ENCODE results near the gene KCTD20. TPM values are rescaled to one million over a fixed set of nuclear protein-coding genes. Genes with fewer than 3 reads are reported as not detected.

The KCTD20 gene
- total and polyA plus RNA-seq, 4 donors, result 9.5 to 48.5 (median 32.2) TPM

DNA sequence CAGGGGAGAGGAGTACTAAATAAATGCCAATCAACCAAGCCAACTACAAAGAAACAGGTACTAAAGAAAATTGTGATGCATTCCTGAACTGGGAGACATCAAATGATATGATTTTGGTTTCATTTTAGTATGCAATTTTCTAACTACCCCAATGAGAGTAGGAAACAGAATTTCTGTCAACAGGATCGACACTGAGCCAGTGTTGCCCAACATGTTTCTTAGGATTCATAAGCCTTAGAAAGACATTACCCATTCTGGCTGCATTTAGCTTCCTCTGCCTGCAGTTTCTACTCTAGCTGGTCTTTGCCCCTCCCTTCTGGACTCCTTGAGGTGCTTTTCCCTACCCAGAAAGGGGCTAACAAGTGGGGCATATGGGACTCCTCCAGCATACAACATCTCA is 49.8 kb downstream of the KCTD20 start:
- H3K4me1 ChIP-seq (ENCODE audit: control insufficient read depth in 4 of 4, insufficient read depth in 4 of 4, low read length in 3 of 4), result no peaks in the 10 kb centered on the region
- no peak for DNase-seq (ENCODE audit: low spot score)
- no peaks in the 10 kb centered on the region for H3K27me3 ChIP-seq (ENCODE audit: control insufficient read depth in 4 of 4, insufficient read depth in 4 of 4, low read length in 3 of 4)
- TF ChIP-seq HNF4G (IDR thresholded peaks at IDR 0.05) (no peak), RAD21 (IDR thresholded peaks at IDR 0.05) (no peak), FOXA2 (IDR thresholded peaks at IDR 0.05) (no peak), RXRA (IDR thresholded peaks at IDR 0.05) (no peak), TAF1 (conservative IDR thresholded peaks at IDR 0.05) (no peak), HNF4A (conservative IDR thresholded peaks at IDR 0.05) (no peak), JUND (IDR thresholded peaks at IDR 0.05) (no peak)
- TF ChIP-seq, protein P1, sequence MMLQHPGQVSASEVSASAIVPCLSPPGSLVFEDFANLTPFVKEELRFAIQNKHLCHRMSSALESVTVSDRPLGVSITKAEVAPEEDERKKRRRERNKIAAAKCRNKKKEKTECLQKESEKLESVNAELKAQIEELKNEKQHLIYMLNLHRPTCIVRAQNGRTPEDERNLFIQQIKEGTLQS (IDR thresholded peaks at IDR 0.05), result no peak
- TF ChIP-seq, protein P2, sequence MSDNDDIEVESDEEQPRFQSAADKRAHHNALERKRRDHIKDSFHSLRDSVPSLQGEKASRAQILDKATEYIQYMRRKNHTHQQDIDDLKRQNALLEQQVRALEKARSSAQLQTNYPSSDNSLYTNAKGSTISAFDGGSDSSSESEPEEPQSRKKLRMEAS (IDR thresholded peaks at IDR 0.05), result no peak
- TF ChIP-seq, protein P3, sequence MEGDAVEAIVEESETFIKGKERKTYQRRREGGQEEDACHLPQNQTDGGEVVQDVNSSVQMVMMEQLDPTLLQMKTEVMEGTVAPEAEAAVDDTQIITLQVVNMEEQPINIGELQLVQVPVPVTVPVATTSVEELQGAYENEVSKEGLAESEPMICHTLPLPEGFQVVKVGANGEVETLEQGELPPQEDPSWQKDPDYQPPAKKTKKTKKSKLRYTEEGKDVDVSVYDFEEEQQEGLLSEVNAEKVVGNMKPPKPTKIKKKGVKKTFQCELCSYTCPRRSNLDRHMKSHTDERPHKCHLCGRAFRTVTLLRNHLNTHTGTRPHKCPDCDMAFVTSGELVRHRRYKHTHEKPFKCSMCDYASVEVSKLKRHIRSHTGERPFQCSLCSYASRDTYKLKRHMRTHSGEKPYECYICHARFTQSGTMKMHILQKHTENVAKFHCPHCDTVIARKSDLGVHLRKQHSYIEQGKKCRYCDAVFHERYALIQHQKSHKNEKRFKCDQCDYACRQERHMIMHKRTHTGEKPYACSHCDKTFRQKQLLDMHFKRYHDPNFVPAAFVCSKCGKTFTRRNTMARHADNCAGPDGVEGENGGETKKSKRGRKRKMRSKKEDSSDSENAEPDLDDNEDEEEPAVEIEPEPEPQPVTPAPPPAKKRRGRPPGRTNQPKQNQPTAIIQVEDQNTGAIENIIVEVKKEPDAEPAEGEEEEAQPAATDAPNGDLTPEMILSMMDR (IDR thresholded peaks at IDR 0.05; ENCODE audit: low read depth, low read length, missing input control), result no peak
- H3K27ac ChIP-seq (ENCODE audit: low read depth in 1 of 2, low read length in 2 of 2), result no peak overlapping the region
- no peaks in the 10 kb centered on the region for H3K9me3 ChIP-seq (ENCODE audit: control insufficient read depth in 4 of 4, low read length in 3 of 4)
- H3K9ac ChIP-seq (ENCODE audit: low read depth in 1 of 2, low read length in 2 of 2), result no peak overlapping the region
- WGBS, result 85% methylated on average over 1 of the region's 1 CpG
- peaks cover 2 to 22% (median 19%) of the 10 kb centered on the region in 4 donors for H3K36me3 ChIP-seq (ENCODE audit: control insufficient read depth in 4 of 4, insufficient read depth in 3 of 4, low read depth in 1 of 4, low read length in 3 of 4)
- H3K4me3 ChIP-seq (ENCODE audit: low read depth in 1 of 3, low read length in 3 of 3), result no peak overlapping the region

DNA sequence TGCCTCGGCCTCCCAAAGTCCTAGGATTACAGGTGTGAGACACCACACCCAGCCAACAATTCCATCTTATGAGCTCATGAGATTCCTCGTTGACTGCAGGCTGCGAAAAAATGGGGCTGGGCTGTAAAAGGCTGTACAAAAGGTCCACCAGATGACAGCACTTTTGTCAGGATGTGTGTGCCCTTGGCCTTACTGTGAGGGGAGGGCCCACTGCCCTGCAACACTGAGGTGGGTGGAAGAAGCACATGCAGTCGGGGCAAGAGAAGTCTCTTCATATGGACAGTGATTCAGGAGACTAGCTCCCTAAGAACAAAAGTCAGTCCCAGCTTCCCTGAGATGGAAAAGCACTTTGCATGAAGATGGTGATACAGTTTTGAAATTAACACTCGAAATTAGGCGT is 50.5 kb downstream of the KCTD20 start:
- TF ChIP-seq YY1 (IDR thresholded peaks at IDR 0.05), result no peak
- H3K4me1 ChIP-seq (ENCODE audit: control insufficient read depth in 4 of 4, insufficient read depth in 4 of 4, low read length in 3 of 4), result no peaks in the 10 kb centered on the region
- WGBS, result 89% methylated on average over 6 of the region's 6 CpGs
- peaks cover 2 to 22% (median 14%) of the 10 kb centered on the region in 4 donors for H3K36me3 ChIP-seq (ENCODE audit: control insufficient read depth in 4 of 4, insufficient read depth in 3 of 4, low read depth in 1 of 4, low read length in 3 of 4)
- H3K9me3 ChIP-seq (ENCODE audit: control insufficient read depth in 4 of 4, low read length in 3 of 4), result no peaks in the 10 kb centered on the region
- H3K9ac ChIP-seq (ENCODE audit: low read depth in 1 of 2, low read length in 2 of 2), result no peak overlapping the region
- no peak overlapping the region for H3K4me3 ChIP-seq (ENCODE audit: low read depth in 1 of 3, low read length in 3 of 3)
- DNase-seq (ENCODE audit: low spot score), result no peak
- no peaks in the 10 kb centered on the region for H3K27me3 ChIP-seq (ENCODE audit: control insufficient read depth in 4 of 4, insufficient read depth in 4 of 4, low read length in 3 of 4)
- peak overlapping the region in 1 of 2 donors; percentile 22 for H3K27ac ChIP-seq (ENCODE audit: low read depth in 1 of 2, low read length in 2 of 2)

DNA sequence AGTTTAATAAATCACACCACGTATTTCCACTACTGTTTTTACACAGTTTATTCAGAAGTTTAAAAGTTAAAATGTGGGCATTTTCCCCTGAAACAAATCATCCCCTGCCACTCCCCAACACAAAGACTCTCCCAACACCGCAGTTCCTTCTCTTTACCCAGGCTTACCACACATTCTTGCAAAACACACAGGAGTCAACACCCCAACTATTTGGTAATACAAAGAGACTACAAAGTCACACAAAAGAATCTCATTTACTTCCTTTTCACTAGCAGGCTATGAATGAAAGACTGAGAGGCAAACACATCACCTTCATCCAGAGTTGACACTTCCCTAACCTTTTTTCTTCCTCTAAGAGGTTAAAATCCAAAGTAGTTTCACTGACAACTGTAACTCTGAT is 51.1 kb downstream of the KCTD20 start:
- WGBS, result 64% methylated on average over 2 of the region's 2 CpGs
- no peaks in the 10 kb centered on the region for H3K9me3 ChIP-seq (ENCODE audit: control insufficient read depth in 4 of 4, low read length in 3 of 4)
- H3K27me3 ChIP-seq (ENCODE audit: control insufficient read depth in 4 of 4, insufficient read depth in 4 of 4, low read length in 3 of 4), result no peaks in the 10 kb centered on the region
- H3K4me3 ChIP-seq (ENCODE audit: low read depth in 1 of 3, low read length in 3 of 3), result no peak overlapping the region
- DNase-seq (ENCODE audit: low spot score), result no peak
- no peak overlapping the region for H3K27ac ChIP-seq (ENCODE audit: low read depth in 1 of 2, low read length in 2 of 2)
- H3K36me3 ChIP-seq (ENCODE audit: control insufficient read depth in 4 of 4, insufficient read depth in 3 of 4, low read depth in 1 of 4, low read length in 3 of 4), result peaks cover 2 to 21% (median 14%) of the 10 kb centered on the region in 4 donors
- no peaks in the 10 kb centered on the region for H3K4me1 ChIP-seq (ENCODE audit: control insufficient read depth in 4 of 4, insufficient read depth in 4 of 4, low read length in 3 of 4)
- TF ChIP-seq HNF4A (conservative IDR thresholded peaks at IDR 0.05) (peak; percentile 24 to 37), EGR1 (IDR thresholded peaks at IDR 0.05; ENCODE audit: low read depth in 2 of 2) (no peak), SP1 (IDR thresholded peaks at IDR 0.05) (peak; percentile 28), RAD21 (IDR thresholded peaks at IDR 0.05) (peak in 1 of 2 donors; percentile 49), RXRA (IDR thresholded peaks at IDR 0.05) (peak; percentile 6 to 17), FOXA2 (IDR thresholded peaks at IDR 0.05) (peak; percentile 54), GABPA (IDR thresholded peaks at IDR 0.05 in 1 of 2, conservative IDR thresholded peaks at IDR 0.05 in 1 of 2) (no peak)
- H3K9ac ChIP-seq (ENCODE audit: low read depth in 1 of 2, low read length in 2 of 2), result no peak overlapping the region

Measured in liver (tissue), 9 donors.